HG02840 (cell line): ENCODE measurements around the gene MAFB.

ENCODE experiments used
- ATAC-seq: cut with Tn5 transposase; IDR thresholded peaks from one replicate; pipeline ENCODE4 v1.9.1; 2021; ENCODE audit warnings: mild to moderate bottlenecking, moderate library complexity, moderate number of reproducible peaks; ENCODE audit not compliant: unreplicated experiment, low FRiP score

MAFB gene

DNA sequence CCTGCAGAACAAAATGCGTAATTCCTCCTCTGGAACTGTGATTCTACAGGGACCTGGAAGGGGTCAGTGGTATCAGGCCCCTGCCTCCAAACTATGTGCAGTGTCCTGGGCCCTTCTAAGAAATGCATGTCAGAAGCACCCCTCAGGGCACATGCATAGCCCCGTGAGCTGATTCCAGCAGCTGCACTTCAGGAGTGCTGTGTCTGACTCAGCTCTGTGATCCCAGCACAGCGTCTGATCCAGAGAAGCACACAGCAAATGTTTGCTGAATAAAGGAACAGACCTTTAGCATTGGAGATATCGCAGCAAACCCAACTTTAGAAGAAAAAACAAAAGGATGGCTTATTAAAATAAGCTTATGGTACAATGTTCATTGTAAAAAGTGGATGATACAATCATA, 15.8 kb upstream of the MAFB start:
- ATAC-seq = no peak

GRCh38 chr20:40703975-40704530, 15.0 kb upstream of the MAFB start:
- ATAC-seq = no peak

DNA sequence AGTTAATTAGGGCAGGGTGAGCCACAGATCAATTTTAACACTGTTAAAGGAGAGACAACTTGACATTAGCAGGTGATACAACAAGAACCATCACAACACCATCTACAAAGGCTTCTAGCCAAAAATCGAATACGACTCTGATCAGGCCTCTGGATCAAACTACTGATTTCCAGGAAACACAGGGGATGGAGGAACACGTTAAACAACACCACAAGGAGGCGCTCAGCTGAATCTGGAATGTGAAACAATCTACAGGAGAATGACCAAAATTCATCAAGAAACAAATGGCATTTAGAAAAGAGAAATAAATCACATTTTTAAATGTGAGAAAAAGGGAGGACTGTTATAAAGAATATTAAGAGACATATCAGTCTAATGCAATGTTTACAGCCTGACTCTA, 13.5 kb upstream of the MAFB start:
- ATAC-seq = no peak

DNA sequence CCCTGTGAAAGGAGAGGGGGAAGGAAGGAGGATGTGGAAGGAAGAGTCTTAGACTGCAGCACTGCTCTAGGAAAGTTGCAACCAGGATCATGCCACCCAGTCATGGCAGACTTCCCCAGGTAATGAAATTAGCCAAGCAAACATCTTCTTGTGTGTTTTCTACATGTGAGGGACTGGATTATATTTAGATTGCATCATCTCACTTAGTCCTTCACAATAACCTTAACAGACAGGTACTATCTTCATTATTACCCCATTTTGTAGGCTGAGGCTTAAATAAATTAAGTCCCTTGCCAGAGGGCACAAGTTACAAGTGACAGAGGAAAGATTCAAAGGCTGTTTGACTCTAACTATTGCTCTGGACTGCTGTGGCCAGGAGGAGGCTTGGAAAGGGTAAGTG, 9.7 kb upstream of the MAFB start:
- ATAC-seq = no peak

GRCh38 chr20:40698281-40698680, 9.2 kb upstream of the MAFB start:
- no peak for ATAC-seq

DNA sequence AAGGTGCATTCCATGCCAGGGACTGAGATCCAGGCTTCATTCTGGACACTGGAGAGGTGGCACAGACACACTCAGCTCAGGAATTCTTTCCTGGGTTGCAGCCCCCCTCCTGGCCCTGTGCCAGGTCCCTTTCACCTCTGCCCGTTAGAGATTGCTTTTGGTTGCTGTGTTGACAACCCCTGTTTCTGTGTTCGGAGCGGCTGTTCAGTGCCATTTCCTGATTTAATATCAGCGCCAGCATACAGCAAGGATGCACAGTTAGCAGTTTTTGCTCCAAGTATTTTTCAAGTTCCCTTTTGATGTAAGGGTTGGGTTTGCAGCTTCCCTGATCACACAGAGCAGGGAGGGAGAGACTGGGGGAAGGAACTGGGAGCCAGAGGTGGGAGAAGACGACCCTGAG, 8.5 kb upstream of the MAFB start:
- no peak for ATAC-seq

- no peak for ATAC-seq
Measured at GRCh38 chr20:40695214-40695613, 6.2 kb upstream of the MAFB start.

DNA sequence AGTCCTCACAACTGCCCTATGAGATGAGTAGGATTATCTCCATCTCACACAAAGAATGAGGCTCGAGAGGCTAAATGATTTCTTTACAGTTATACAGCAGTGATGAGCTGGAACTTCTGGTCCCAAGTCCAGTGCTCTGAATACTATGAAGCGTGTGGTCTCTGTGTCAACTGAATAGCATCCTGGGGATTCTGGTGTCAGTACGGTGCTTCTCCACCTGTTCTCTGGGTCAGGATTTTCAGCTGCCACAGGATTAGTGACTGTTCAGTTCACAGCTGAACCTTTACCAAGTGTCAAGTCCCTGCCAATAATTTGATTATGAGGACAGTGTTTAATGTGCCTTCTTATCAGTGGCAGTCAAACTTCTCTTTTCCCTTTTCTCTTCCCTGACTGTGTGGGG, 5.2 kb upstream of the MAFB start:
- ATAC-seq = no peak

DNA sequence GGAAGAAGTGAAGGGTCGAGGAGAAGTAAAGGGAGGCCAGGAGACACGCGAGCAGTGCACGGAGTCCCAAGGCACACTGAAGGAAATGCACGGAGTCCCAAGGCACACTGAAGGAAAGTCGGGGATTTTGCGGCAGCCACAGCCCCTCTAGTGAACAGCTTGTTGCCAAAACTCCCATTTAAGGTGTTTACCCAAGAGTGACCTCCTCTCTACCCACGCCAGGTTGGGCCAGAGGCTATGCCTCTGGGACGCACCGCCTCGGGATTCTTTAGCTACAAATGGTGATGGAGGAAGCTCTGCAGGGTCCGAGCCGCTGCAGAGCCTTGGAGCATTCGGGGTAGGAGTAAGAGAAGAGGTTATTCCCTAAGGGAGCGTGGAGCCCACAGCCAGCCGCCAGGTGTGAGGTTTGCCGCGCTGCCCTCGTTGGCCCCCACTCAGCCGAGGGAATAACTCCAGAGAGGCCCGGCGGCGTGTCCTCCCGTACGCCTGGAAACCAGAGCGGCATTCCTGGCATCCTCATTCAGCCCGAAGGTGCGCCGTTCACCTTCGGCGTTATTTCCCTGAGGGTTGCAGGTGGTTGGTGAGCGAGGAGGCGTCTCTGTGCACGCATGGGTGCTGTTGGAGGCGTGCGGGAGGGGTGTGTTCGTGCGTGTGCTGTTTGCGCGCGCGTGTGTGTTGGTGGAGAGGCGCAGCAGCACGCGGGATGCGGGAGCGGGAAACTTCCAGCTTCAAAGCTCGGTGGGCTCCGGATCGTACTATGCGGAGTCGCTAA, 3.4 kb upstream of the MAFB start:
- ATAC-seq = no peak

- no peak for ATAC-seq
Measured at GRCh38 chr20:40691566-40692239, 2.7 kb upstream of the MAFB start.

GRCh38 chr20:40690836-40691565, 2.0 kb upstream of the MAFB start:
- no peak for ATAC-seq

GRCh38 chr20:40689943-40690835, 1.2 kb upstream of the MAFB start:
- no peak for ATAC-seq

GRCh38 chr20:40688129-40689099, 622 bp downstream of the MAFB start:
- no peak for ATAC-seq

DNA sequence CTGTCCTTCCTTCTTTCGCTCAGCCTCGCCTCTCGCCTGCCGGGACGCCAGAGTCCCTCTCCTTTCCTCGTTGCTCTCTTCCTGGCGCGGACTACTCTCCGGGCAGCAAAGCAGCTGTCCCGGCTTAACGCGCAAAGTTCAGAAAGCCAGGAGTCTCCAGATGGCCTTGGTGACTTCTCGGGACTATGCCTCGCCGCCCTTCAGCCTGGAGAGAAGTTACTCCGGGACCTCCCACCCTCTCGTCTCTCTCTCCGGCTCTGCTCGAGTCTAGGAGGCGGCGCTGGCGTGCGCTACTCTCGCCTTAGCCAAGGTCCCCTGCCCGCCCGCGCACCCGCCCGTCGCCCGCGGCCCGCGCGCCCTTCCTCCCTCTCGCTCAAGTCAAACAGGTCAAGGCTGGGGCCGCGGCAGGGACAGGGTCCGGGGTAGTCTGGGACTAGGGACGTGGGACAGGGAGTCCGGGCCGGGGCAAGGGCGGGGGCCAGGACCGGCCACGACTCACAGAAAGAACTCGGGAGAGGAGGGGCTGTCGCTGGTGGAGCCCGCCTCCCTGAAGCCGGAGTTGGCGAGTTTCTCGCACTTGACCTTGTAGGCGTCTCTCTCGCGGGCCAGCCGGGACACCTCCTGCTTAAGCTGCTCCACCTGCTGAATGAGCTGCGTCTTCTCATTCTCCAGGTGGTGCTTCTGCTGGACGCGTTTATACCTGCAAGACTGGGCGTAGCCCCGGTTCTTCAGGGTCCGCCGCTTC, 1.5 kb downstream of the MAFB start:
- no peak for ATAC-seq

DNA sequence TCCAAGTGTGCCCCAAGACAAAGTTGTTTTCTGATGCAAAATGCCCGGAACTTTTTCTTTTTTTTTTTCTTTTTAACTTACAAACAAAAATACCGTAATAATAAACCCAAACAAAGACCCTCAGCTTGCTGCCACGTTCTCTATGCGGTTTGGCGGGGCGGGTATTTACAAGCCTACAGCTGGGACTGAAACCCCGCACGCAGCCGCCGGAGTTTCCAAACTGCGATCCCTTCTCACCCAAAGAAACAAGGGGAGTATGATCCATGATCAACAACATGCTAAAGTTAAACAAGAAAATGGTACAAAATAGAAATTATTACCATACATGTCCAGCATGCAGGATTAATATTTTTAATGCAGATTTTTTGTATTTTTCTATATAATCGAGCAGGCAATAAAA, 2.1 kb downstream of the MAFB start:
- ATAC-seq = no peak

- ATAC-seq = no peak
Measured at GRCh38 chr20:40686434-40686882, 2.6 kb downstream of the MAFB start.

GRCh38 chr20:40685349-40685748, 3.7 kb downstream of the MAFB start:
- no peak for ATAC-seq

- no peak for ATAC-seq
Measured at GRCh38 chr20:40683894-40684268, 5.2 kb downstream of the MAFB start.
